ENCODE data around the gene HBQ1.
"Not testable (repeated sequence)": the region's sequence is repeated elsewhere in the genome, so short reads cannot be mapped to it uniquely, and the experiment has no call there.

The HBQ1 gene

GRCh38 chr16:160691-161190 is 19.5 kb upstream of the HBQ1 start:
- Histone ChIP-seq H3K18ac (ENCODE audit: low read depth in 1 of 2, low read length in 2 of 2) (no peak overlapping the region), H3K9me3 (ENCODE audit: control insufficient read depth, low read length) (no peaks in the 10 kb centered on the region), H3K4ac (ENCODE audit: low read depth in 1 of 2, low read length in 2 of 2) (no peak overlapping the region), H3K4me1 (ENCODE audit: control insufficient read depth, insufficient read depth, low read depth, low read length) (peaks cover 9% of the 10 kb centered on the region), H3K36me3 (ENCODE audit: control insufficient read depth in 1 of 2, insufficient read depth in 2 of 2, low read depth in 1 of 2, low read length in 2 of 2) (no peaks in the 10 kb centered on the region), H2AK5ac (ENCODE audit: low read length, severe bottlenecking) (no peak overlapping the region), H2BK120ac (ENCODE audit: low read depth, low read length) (no peak overlapping the region), H3K23ac (ENCODE audit: low read length in 2 of 2) (no peak overlapping the region), H2BK15ac (ENCODE audit: low read depth, poor library complexity, severe bottlenecking) (no peak overlapping the region), H4K8ac (ENCODE audit: low read length) (no peak overlapping the region), H3K27ac (ENCODE audit: low read length, poor library complexity, severe bottlenecking) (no peak overlapping the region), H2BK12ac (ENCODE audit: low read length in 2 of 2) (no peak overlapping the region), H3K4me2 (ENCODE audit: low read length, poor library complexity, severe bottlenecking) (no peak overlapping the region), H2AFZ (ENCODE audit: low read depth, low read length) (no peak overlapping the region), H3K14ac (ENCODE audit: low read length in 2 of 2) (no peak overlapping the region), H3K9ac (ENCODE audit: low read length) (no peak overlapping the region), H2BK5ac (ENCODE audit: low read depth, low read length, poor library complexity, severe bottlenecking) (no peak overlapping the region), H3K4me3 (ENCODE audit: insufficient read depth in 1 of 2, low read depth in 1 of 2, low read length in 2 of 2) (no peak overlapping the region), H3K79me1 (replicated peaks; ENCODE audit: low read length, poor library complexity, severe bottlenecking) (no peaks in the 10 kb centered on the region), H3K27me3 (ENCODE audit: control insufficient read depth in 1 of 2, insufficient read depth in 1 of 2, low read length in 2 of 2) (peaks cover 43 to 53% of the 10 kb centered on the region in 2 experiments), H4K91ac (ENCODE audit: low read length) (no peak overlapping the region)
- 54% methylated on average over 14 of the region's 18 CpGs for WGBS
- no peak for DNase-seq

- Histone ChIP-seq H2BK12ac (ENCODE audit: low read length in 2 of 2) (no peak overlapping the region), H3K36me3 (ENCODE audit: control insufficient read depth in 1 of 2, insufficient read depth in 2 of 2, low read depth in 1 of 2, low read length in 2 of 2) (no peaks in the 10 kb centered on the region), H3K4ac (ENCODE audit: low read depth in 1 of 2, low read length in 2 of 2) (no peak overlapping the region), H3K18ac (ENCODE audit: low read depth in 1 of 2, low read length in 2 of 2) (no peak overlapping the region), H2BK15ac (ENCODE audit: low read depth, poor library complexity, severe bottlenecking) (no peak overlapping the region), H2AK5ac (ENCODE audit: low read length, severe bottlenecking) (no peak overlapping the region), H3K9me3 (ENCODE audit: control insufficient read depth, low read length) (no peaks in the 10 kb centered on the region), H3K4me1 (ENCODE audit: control insufficient read depth, insufficient read depth, low read depth, low read length) (peaks cover 14% of the 10 kb centered on the region), H3K27me3 (ENCODE audit: control insufficient read depth in 1 of 2, insufficient read depth in 1 of 2, low read length in 2 of 2) (peaks cover 52 to 61% of the 10 kb centered on the region in 2 experiments), H3K4me2 (ENCODE audit: low read length, poor library complexity, severe bottlenecking) (no peak overlapping the region), H2AFZ (ENCODE audit: low read depth, low read length) (no peak overlapping the region), H3K27ac (ENCODE audit: low read length, poor library complexity, severe bottlenecking) (no peak overlapping the region), H3K4me3 (ENCODE audit: insufficient read depth in 1 of 2, low read depth in 1 of 2, low read length in 2 of 2) (no peak overlapping the region), H4K8ac (ENCODE audit: low read length) (no peak overlapping the region), H3K23ac (ENCODE audit: low read length in 2 of 2) (no peak overlapping the region), H3K14ac (ENCODE audit: low read length in 2 of 2) (no peak overlapping the region), H2BK5ac (ENCODE audit: low read depth, low read length, poor library complexity, severe bottlenecking) (no peak overlapping the region), H3K9ac (ENCODE audit: low read length) (no peak overlapping the region), H4K91ac (ENCODE audit: low read length) (no peak overlapping the region), H3K79me1 (replicated peaks; ENCODE audit: low read length, poor library complexity, severe bottlenecking) (no peaks in the 10 kb centered on the region), H2BK120ac (ENCODE audit: low read depth, low read length) (no peak overlapping the region)
- DNase-seq, result no peak
- 88% methylated on average over 13 of the region's 13 CpGs for WGBS
These were observed 17.8 kb upstream of the HBQ1 start for GRCh38 chr16:162271-162991.

GRCh38 chr16:163139-163538 is 17.1 kb upstream of the HBQ1 start:
- Histone ChIP-seq H3K27me3 (ENCODE audit: control insufficient read depth in 1 of 2, insufficient read depth in 1 of 2, low read length in 2 of 2) (peaks cover 56 to 61% of the 10 kb centered on the region in 2 experiments), H3K4me1 (ENCODE audit: control insufficient read depth, insufficient read depth, low read depth, low read length) (peaks cover 14% of the 10 kb centered on the region)
- H3K9ac ChIP-seq (ENCODE audit: low read length); H2BK12ac ChIP-seq (ENCODE audit: low read length in 2 of 2); DNase-seq; H3K18ac ChIP-seq (ENCODE audit: low read depth in 1 of 2, low read length in 2 of 2); H3K4ac ChIP-seq (ENCODE audit: low read depth in 1 of 2, low read length in 2 of 2); H3K4me2 ChIP-seq (ENCODE audit: low read length, poor library complexity, severe bottlenecking); H4K8ac ChIP-seq (ENCODE audit: low read length); H3K9me3 ChIP-seq (ENCODE audit: control insufficient read depth, low read length); H3K36me3 ChIP-seq (ENCODE audit: control insufficient read depth in 1 of 2, insufficient read depth in 2 of 2, low read depth in 1 of 2, low read length in 2 of 2); H4K91ac ChIP-seq (ENCODE audit: low read length); H3K23ac ChIP-seq (ENCODE audit: low read length in 2 of 2); H2BK5ac ChIP-seq (ENCODE audit: low read depth, low read length, poor library complexity, severe bottlenecking); H2BK120ac ChIP-seq (ENCODE audit: low read depth, low read length); H3K79me1 ChIP-seq (replicated peaks; ENCODE audit: low read length, poor library complexity, severe bottlenecking); H2AK5ac ChIP-seq (ENCODE audit: low read length, severe bottlenecking); H2BK15ac ChIP-seq (ENCODE audit: low read depth, poor library complexity, severe bottlenecking); H2AFZ ChIP-seq (ENCODE audit: low read depth, low read length); H3K27ac ChIP-seq (ENCODE audit: low read length, poor library complexity, severe bottlenecking); H3K4me3 ChIP-seq (ENCODE audit: insufficient read depth in 1 of 2, low read depth in 1 of 2, low read length in 2 of 2); H3K14ac ChIP-seq (ENCODE audit: low read length in 2 of 2): not testable (repeated sequence)
- WGBS, result 93% methylated on average over 10 of the region's 10 CpGs

GRCh38 chr16:163696-164095 is 16.6 kb upstream of the HBQ1 start:
- not testable (repeated sequence) for H4K91ac ChIP-seq (ENCODE audit: low read length); H2AK5ac ChIP-seq (ENCODE audit: low read length, severe bottlenecking); H2BK120ac ChIP-seq (ENCODE audit: low read depth, low read length); H3K9ac ChIP-seq (ENCODE audit: low read length); H2BK5ac ChIP-seq (ENCODE audit: low read depth, low read length, poor library complexity, severe bottlenecking); H4K8ac ChIP-seq (ENCODE audit: low read length); H3K4me3 ChIP-seq (ENCODE audit: insufficient read depth in 1 of 2, low read depth in 1 of 2, low read length in 2 of 2); H3K18ac ChIP-seq (ENCODE audit: low read depth in 1 of 2, low read length in 2 of 2); H3K4ac ChIP-seq (ENCODE audit: low read depth in 1 of 2, low read length in 2 of 2); H2BK12ac ChIP-seq (ENCODE audit: low read length in 2 of 2); H2AFZ ChIP-seq (ENCODE audit: low read depth, low read length); H3K23ac ChIP-seq (ENCODE audit: low read length in 2 of 2); H3K79me1 ChIP-seq (replicated peaks; ENCODE audit: low read length, poor library complexity, severe bottlenecking); DNase-seq; H2BK15ac ChIP-seq (ENCODE audit: low read depth, poor library complexity, severe bottlenecking); H3K36me3 ChIP-seq (ENCODE audit: control insufficient read depth in 1 of 2, insufficient read depth in 2 of 2, low read depth in 1 of 2, low read length in 2 of 2); H3K9me3 ChIP-seq (ENCODE audit: control insufficient read depth, low read length); H3K14ac ChIP-seq (ENCODE audit: low read length in 2 of 2); H3K4me2 ChIP-seq (ENCODE audit: low read length, poor library complexity, severe bottlenecking); H3K27ac ChIP-seq (ENCODE audit: low read length, poor library complexity, severe bottlenecking)
- H3K4me1 ChIP-seq (ENCODE audit: control insufficient read depth, insufficient read depth, low read depth, low read length), result peaks cover 14% of the 10 kb centered on the region
- WGBS, result no CpG with 5 or more reads among the region's 3 CpGs
- peaks cover 61 to 62% of the 10 kb centered on the region in 2 experiments for H3K27me3 ChIP-seq (ENCODE audit: control insufficient read depth in 1 of 2, insufficient read depth in 1 of 2, low read length in 2 of 2)
